ENCODE measurements around the gene APH1A.

DNA sequence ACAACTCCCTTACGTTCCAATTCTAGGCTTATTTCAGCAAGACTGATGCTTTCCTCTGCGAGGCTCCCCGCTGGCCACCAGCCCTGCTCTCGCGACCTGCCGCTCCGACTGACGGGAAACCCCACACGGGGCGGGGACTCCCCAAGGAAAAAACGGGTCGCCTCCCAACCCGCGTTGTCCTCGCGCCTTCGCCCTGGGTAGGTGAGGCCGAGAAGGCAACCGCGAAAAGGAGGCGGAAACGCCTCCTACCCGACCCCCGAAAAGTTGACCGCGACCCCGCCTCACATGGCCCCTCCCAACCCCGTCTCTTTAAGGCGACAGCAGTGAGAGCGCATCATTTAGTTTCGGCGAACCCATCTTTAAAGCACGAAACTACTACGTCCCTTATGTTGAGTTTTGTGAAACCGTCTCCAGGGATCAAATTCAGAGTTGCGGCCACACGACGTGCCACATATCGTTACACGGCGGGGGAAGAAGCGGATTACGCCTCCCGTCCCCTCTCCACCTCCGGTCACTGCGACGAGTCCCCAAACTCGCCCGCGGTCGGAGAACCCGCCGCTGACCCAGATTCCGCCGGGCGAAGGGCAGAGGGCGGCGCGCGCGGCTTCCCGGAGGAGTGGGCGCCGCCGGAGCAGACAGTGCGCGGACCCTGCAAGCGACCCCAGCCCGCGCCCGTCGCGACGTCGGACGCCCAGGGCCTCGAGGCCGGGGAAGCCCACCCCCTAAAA lies 34.1 kb downstream of the APH1A start:
- TF ChIP-seq MXI1 (IDR thresholded peaks at IDR 0.05; ENCODE audit: low read depth, low read length), result peak; percentile 86; the same call in 1 of the 2 replicates
- TF ChIP-seq, protein P1, sequence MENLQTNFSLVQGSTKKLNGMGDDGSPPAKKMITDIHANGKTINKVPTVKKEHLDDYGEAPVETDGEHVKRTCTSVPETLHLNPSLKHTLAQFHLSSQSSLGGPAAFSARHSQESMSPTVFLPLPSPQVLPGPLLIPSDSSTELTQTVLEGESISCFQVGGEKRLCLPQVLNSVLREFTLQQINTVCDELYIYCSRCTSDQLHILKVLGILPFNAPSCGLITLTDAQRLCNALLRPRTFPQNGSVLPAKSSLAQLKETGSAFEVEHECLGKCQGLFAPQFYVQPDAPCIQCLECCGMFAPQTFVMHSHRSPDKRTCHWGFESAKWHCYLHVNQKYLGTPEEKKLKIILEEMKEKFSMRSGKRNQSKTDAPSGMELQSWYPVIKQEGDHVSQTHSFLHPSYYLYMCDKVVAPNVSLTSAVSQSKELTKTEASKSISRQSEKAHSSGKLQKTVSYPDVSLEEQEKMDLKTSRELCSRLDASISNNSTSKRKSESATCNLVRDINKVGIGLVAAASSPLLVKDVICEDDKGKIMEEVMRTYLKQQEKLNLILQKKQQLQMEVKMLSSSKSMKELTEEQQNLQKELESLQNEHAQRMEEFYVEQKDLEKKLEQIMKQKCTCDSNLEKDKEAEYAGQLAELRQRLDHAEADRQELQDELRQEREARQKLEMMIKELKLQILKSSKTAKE (IDR thresholded peaks at IDR 0.05; ENCODE audit: low read depth, poor library complexity, severe bottlenecking), result peak; percentile 23
